H1 (cell line): Measurements from ENCODE around the gene ZSCAN1. TPM values are rescaled to one million over a fixed set of nuclear protein-coding genes. Genes with fewer than 3 reads are reported as not detected.

ENCODE experiments used
- KDM1A ChIP-seq: fragments of 200-600, 300-600 bp; sonication (generic); IDR thresholded peaks from 2 replicates; pipeline ENCODE4 v1.7.1; 2016; ENCODE audit warnings: mild to moderate bottlenecking, low read length, borderline replicate concordance
- polyA plus RNA-seq, 7 experiments: library from polyadenylated mRNA; depleted of rRNA in 3 of 7; stranded (reverse) in 5 of 7; unstranded in 2 of 7; fragments of >200 nt in 5 of 7; fragments of 200-250 nt in 2 of 7; gene quantifications; 1 replicate in 5 of 7; 2 replicates in 1 of 7; 4 replicates in 1 of 7; pipeline versions ENCODE4 v1.2.1 to v1.2.3, GENCODE V29; 2011 to 2013; ENCODE audit warnings: missing spikeins in 2 of 7, mixed read lengths in 2 of 7
- total RNA-seq: library from RNA; stranded (reverse); fragmentation: NEBNext Ultra II Directional; extraction: Animal tissue kit (Norgen Biotek cat#: 25700); gene quantifications from 2 replicates; pipeline ENCODE4 v1.2.1, GENCODE V29; 2021
- TF ChIP-seq, protein P1 (sequence below): IDR thresholded peaks from 2 replicates; pipeline ENCODE4 v1.6.1; 2011; ENCODE audit warnings: low read depth, mild to moderate bottlenecking, low read length; ENCODE audit not compliant: insufficient read depth

Gene ZSCAN1
- total and polyA plus RNA-seq, 2 of the 8 experiments (the other 6 are each of a cell fraction or from before 2014, with no cell fraction given) = 1.2 to 4.3 TPM

DNA sequence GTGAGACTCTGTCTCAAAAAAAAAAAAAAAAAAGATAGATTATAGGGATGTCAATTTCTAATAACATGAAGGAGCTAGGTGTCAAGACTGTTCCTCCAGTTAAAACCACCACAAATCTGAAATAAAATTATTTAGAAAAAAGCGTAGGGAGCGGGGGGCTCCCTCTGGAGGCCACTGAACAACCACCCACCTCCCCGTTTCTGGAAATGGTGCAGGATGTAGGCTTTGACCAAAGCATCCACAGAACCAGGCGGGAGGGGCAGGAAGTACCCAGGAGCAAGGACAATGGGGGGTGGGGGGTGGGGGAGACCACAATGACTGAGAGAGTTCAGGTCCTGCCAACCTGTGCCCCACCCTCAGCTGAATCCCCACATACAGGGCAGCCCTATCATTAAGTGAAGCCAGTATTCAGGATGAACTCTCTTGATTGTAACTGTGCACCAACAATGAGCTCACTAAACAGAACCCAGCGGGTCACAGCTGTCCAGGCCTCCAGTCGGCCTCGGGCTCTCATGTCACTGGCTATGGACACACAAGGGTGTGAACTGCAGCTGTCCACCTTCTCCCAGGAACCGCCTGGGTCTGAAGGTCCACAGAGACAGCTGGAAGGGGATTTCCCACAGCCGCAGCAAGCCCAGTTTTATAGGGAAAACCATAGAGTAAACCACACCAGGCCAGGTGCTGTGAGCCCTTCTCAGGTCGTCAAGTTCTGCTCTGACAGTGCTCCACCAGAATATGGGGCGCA is 57.6 kb downstream of the ZSCAN1 start (continued):
- TF ChIP-seq KDM1A = no peak
- TF ChIP-seq, protein P1, sequence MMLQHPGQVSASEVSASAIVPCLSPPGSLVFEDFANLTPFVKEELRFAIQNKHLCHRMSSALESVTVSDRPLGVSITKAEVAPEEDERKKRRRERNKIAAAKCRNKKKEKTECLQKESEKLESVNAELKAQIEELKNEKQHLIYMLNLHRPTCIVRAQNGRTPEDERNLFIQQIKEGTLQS = no peak
